ENCODE data around the gene SERINC5. TPM values are rescaled to one million over a fixed set of nuclear protein-coding genes. Genes with fewer than 3 reads are reported as not detected.
A peak's percentile ranks its signal among the peaks of the same experiment; 100 is the strongest.

Gene SERINC5
- total and polyA plus RNA-seq, 3 donors from 2014 or later, result 62.3 to 217 (median 158) TPM

DNA sequence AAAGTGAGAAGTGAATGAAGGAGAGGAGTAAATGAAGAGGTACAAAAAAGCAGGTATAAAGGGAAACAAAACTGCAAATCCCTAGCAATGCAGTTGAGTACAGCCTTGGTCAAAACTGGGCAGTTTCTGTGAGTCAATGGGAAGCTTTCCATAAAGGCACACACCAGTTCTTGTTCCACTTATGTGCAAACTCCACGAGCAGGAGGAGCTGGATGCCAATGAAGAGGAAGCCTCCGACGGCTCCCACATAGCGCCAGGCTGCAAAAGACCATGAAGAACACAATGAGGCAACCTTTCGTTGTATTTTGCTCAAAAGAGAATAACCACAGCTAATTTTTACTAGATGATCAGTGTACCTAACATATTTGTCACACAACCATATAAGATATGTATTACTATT is 81.1 kb downstream of the SERINC5 start:
- H3K4me1 ChIP-seq, result peaks cover 39% of the 10 kb centered on the region
- H3K27ac ChIP-seq, result peak overlapping the region; percentile 20 to 42
- H3K36me3 ChIP-seq (ENCODE audit: low read depth, missing control alignments), result no peaks in the 10 kb centered on the region
- H3K27me3 ChIP-seq, result no peaks in the 10 kb centered on the region
- 55 to 70% methylated on average over 5 of the region's 5 CpGs for WGBS, 2 donors
- no peak for TF ChIP-seq POLR2A (IDR thresholded peaks at IDR 0.05)
- TF ChIP-seq, protein P1, sequence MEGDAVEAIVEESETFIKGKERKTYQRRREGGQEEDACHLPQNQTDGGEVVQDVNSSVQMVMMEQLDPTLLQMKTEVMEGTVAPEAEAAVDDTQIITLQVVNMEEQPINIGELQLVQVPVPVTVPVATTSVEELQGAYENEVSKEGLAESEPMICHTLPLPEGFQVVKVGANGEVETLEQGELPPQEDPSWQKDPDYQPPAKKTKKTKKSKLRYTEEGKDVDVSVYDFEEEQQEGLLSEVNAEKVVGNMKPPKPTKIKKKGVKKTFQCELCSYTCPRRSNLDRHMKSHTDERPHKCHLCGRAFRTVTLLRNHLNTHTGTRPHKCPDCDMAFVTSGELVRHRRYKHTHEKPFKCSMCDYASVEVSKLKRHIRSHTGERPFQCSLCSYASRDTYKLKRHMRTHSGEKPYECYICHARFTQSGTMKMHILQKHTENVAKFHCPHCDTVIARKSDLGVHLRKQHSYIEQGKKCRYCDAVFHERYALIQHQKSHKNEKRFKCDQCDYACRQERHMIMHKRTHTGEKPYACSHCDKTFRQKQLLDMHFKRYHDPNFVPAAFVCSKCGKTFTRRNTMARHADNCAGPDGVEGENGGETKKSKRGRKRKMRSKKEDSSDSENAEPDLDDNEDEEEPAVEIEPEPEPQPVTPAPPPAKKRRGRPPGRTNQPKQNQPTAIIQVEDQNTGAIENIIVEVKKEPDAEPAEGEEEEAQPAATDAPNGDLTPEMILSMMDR (IDR thresholded peaks at IDR 0.05), result no peak
- peak; percentile 54 for DNase-seq
- H3K9me3 ChIP-seq, result no peaks in the 10 kb centered on the region
- H3K4me3 ChIP-seq, result no peak overlapping the region
- intact Hi-C loops (cut with DNase I; ENCODE audit: low total_unique reads), result no loop called here

DNA sequence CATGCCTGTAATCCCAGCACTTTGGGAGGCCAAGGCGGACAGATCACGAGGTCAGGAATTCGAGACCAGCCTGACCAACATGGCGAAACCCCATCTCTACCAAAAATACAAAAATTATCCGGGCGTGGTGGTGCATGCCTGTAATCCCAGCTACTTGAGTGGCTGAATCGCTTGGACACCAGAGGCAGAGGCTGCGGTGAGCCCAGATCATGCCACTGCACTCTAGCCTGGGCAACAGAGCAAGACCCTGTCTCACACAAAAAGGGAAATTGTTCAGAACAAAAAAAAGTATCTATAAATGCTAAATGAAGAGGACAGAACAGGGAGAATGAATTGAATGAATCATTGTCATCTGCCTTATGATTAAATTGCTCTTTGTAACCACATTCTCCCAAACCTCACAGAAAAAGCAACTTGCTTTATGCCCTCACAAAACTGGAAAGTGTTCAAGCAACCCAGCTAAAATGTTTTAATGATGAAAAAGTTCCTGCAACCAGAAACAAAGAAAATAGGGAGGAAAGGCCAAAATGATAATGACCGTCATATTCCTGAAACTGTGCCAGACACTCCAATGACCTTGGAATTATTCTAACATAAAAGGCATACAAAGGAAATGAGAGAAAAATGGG is 83.7 kb downstream of the SERINC5 start:
- Histone ChIP-seq H3K4me1 (peaks cover 32% of the 10 kb centered on the region), H3K9me3 (no peaks in the 10 kb centered on the region), H3K36me3 (ENCODE audit: low read depth, missing control alignments) (no peaks in the 10 kb centered on the region), H3K4me3 (no peak overlapping the region), H3K27me3 (no peaks in the 10 kb centered on the region), H3K27ac (peak overlapping the region; percentile 42 to 55)
- DNase-seq, result peak; percentile 40
- TF ChIP-seq POLR2A (IDR thresholded peaks at IDR 0.05), result no peak
- TF ChIP-seq, protein P1 (IDR thresholded peaks at IDR 0.05), result no peak
- intact Hi-C loops (cut with DNase I; ENCODE audit: low total_unique reads), result no loop called here
- 71 to 78% methylated on average over 8 to 9 of the region's 9 CpGs for WGBS, 2 donors

DNA sequence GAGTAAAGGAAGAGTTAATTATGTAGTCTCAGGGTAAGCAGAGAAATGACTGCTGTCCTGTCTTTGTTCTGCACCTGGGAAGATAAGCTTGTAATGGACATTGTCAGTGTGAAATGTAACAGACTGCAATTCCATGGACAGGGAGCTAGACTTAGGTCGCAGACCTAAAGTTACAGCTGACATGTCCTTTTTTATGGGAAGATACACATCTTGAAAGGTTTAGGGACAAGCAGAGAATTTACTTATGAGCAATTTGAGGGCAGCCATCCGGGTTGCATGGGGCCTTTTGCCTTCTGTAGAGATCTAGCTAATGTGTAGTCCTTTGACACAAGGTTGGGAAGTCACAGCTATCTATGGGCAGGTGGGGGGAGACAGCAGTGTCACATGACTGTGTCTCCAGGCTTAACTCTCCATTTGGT is 85.7 kb downstream of the SERINC5 start:
- H3K36me3 ChIP-seq (ENCODE audit: low read depth, missing control alignments), result no peaks in the 10 kb centered on the region
- H3K27ac ChIP-seq, result peak overlapping the region in 1 of 2 donors; percentile 42
- peaks cover 49% of the 10 kb centered on the region for H3K4me1 ChIP-seq
- no peak for TF ChIP-seq POLR2A (IDR thresholded peaks at IDR 0.05)
- TF ChIP-seq, protein P1 (IDR thresholded peaks at IDR 0.05), result no peak
- H3K27me3 ChIP-seq, result no peaks in the 10 kb centered on the region
- WGBS, 2 donors, result 57 to 68% methylated on average over 2 of the region's 2 CpGs
- H3K9me3 ChIP-seq, result no peaks in the 10 kb centered on the region
- peak; percentile 11 for DNase-seq
- no peak overlapping the region for H3K4me3 ChIP-seq
- intact Hi-C loops (cut with DNase I; ENCODE audit: low total_unique reads), result no loop called here

DNA sequence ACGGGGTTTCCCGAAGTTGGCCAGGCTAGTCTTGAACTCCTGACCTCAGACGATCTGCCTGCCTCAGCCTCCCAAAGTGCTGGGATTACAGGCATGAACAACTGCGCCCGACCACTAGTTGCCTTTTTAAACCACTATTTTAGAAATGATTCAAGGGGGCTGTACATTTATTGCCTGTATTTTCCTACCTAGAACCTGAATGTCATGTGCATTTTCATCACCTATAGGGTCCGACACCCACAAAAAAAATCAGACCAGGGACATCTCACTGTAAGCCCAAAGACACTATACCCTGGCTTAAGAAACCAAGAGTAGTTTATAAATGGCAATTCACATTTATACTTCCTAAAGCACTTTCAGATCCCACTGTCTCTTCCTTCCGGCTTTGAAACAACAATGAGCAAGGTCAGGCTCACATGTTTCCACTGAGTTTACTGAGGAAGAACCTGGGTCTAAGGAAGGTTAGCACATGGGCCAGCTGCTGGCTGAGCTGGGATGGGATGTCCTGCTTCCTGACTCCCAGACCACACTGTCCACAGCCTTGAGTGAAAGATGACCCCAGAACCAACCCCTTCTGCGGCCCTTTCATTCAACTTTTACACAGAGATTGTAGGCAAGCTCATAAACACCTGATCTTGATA is 87.3 kb downstream of the SERINC5 start:
- Histone ChIP-seq H3K4me3 (no peak overlapping the region), H3K27ac (peak overlapping the region in 1 of 2 donors; percentile 3), H3K36me3 (ENCODE audit: low read depth, missing control alignments) (no peaks in the 10 kb centered on the region), H3K27me3 (no peaks in the 10 kb centered on the region), H3K4me1 (peaks cover 40% of the 10 kb centered on the region), H3K9me3 (no peaks in the 10 kb centered on the region)
- DNase-seq, result peak; percentile 14
- intact Hi-C loops (cut with DNase I; ENCODE audit: low total_unique reads), result no loop called here
- WGBS, 2 donors, result 77 to 78% methylated on average over 8 of the region's 8 CpGs
- TF ChIP-seq, protein P1 (IDR thresholded peaks at IDR 0.05), result no peak
- no peak for TF ChIP-seq POLR2A (IDR thresholded peaks at IDR 0.05)

All from testis (tissue), 3 donors.